Cardiac fibroblast (primary cell): Measurements from ENCODE around the gene CCDC186.
A peak's percentile ranks its signal among the peaks of the same experiment; 100 is the strongest.

ENCODE experiments used
- DNase-seq, 2 donors: peaks; one replicate each; pipeline versions ENCODE4 v3.0.0 to v3.0.0-alpha.2; 2010; ENCODE audit warnings: low read depth in 2 of 2
- H3K4me3 ChIP-seq, 2 donors: replicated peaks in 1 of 2; 1 replicate in 1 of 2; 2 replicates in 1 of 2; pipeline ENCODE4 v1.5.1; 2011; ENCODE audit warnings: low read depth in 2 of 2, low read length in 2 of 2, mild to moderate bottlenecking in 2 of 2, moderate library complexity in 1 of 2
- CTCF ChIP-seq: IDR thresholded peaks from one replicate; pipeline ENCODE4 v1.5.1; 2011; ENCODE audit warnings: low read depth, mild to moderate bottlenecking, low read length, inconsistent platforms

Gene CCDC186

GRCh38 chr10:114176511-114176910 is 2.5 kb upstream of the CCDC186 start:
- DNase-seq = no peak
- no peak for TF ChIP-seq CTCF
- H3K4me3 ChIP-seq = no peak overlapping the region

- no peak overlapping the region for H3K4me3 ChIP-seq
- TF ChIP-seq CTCF = no peak
- no peak for DNase-seq
Observed at GRCh38 chr10:114175667-114176066, 1.7 kb upstream of the CCDC186 start.

- peak overlapping the region; percentile 100 for H3K4me3 ChIP-seq
- no peak for TF ChIP-seq CTCF
- peak; percentile 51 to 56 for DNase-seq
Observed at GRCh38 chr10:114174695-114175188, 739 bp upstream of the CCDC186 start.

GRCh38 chr10:114173603-114173920 is 441 bp downstream of the CCDC186 start:
- TF ChIP-seq CTCF = no peak
- peak in 1 of 2 donors; percentile 1 for DNase-seq
- H3K4me3 ChIP-seq = peak overlapping the region; percentile 100

- peak overlapping the region; percentile 100 for H3K4me3 ChIP-seq
- DNase-seq = peak; percentile 1 to 18
Observed at GRCh38 chr10:114172776-114173602, 1.0 kb downstream of the CCDC186 start.

GRCh38 chr10:114172216-114172615 is 1.8 kb downstream of the CCDC186 start:
- peak; percentile 27 to 28 for DNase-seq
- H3K4me3 ChIP-seq = peak overlapping the region in 1 of 2 donors; percentile 100
- no peak for TF ChIP-seq CTCF

More at GRCh38 chr10:114172776-114173602, 1.0 kb downstream of the CCDC186 start:
- no peak for TF ChIP-seq CTCF
